ENCODE data around the gene AKIRIN2.

DNA sequence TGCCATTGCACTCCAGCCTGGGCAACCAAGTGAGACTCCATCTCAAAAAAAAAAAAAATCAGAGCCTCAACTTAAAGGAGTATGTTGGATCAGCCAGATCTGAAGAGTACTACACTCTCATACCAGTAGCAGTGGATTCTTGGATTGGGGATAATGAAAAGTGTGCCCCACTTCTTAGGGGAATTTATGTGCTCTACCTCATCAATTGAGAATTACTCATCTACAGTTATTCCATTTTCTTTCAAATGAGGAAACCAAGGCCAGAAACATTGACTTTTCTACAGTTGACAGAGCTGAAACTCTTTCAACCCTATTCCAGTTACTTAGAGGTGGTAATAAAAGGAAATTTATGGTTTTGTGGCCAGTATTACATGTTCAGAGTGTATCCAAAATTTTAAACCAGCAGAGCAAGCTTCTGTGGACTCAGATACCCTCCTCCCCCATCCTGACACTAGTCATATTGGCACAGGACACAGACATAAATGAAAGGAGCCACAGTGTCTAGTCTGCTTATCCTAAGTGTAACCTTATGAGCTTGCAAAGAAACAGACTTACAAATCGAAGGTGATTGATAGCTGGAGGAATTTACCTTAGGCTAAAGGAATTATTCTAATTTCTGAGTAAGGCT is 60.9 kb downstream of the AKIRIN2 start:
- TF ChIP-seq POLR2A (IDR thresholded peaks at IDR 0.05) = no peak
- TF ChIP-seq, protein P1, sequence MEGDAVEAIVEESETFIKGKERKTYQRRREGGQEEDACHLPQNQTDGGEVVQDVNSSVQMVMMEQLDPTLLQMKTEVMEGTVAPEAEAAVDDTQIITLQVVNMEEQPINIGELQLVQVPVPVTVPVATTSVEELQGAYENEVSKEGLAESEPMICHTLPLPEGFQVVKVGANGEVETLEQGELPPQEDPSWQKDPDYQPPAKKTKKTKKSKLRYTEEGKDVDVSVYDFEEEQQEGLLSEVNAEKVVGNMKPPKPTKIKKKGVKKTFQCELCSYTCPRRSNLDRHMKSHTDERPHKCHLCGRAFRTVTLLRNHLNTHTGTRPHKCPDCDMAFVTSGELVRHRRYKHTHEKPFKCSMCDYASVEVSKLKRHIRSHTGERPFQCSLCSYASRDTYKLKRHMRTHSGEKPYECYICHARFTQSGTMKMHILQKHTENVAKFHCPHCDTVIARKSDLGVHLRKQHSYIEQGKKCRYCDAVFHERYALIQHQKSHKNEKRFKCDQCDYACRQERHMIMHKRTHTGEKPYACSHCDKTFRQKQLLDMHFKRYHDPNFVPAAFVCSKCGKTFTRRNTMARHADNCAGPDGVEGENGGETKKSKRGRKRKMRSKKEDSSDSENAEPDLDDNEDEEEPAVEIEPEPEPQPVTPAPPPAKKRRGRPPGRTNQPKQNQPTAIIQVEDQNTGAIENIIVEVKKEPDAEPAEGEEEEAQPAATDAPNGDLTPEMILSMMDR (IDR thresholded peaks at IDR 0.05) = no peak
